PC-9 (cell line): Measurements from ENCODE around the gene ARL2BP. TPM values are rescaled to one million over a fixed set of nuclear protein-coding genes. Genes with fewer than 3 reads are reported as not detected.

Experiments used
- BruUV-seq: library from RNA; stranded (reverse); fragments of 400-500 nt; replicated peaks from 2 replicates; lab custom pipeline; 2021; lab: Mats Ljungman, UMichigan
- CTCF ChIA-PET: fragments of 300-600 bp; sonication (Branson Sonifier 250); formaldehyde crosslinking; loops from one replicate; lab custom pipeline; 2022; ENCODE audit warnings: antibody characterized with exemption; lab: Charles Lee
- POLR2A ChIA-PET: fragments of 300-600 bp; sonication (Branson Sonifier 250); formaldehyde crosslinking; loops from one replicate; lab custom pipeline; 2022; ENCODE audit warnings: antibody characterized with exemption; ENCODE audit not compliant: unreplicated experiment; lab: Charles Lee
- DNase-seq, 2 experiments: peaks; one replicate each; pipeline versions ENCODE4 v3.0.0 to v3.0.0-alpha.2; 2015 to 2022; ENCODE audit warnings: mixed read lengths in 1 of 2
- H2AFZ ChIP-seq: fragments of 200-600 bp; sonication (generic); 2 replicates; pipeline ENCODE4 v1.8.1; 2017; ENCODE audit warnings: antibody characterized with exemption
- H3F3A ChIP-seq: fragments of 200-600 bp; sonication (generic); 2 replicates; pipeline ENCODE4 v1.8.1; 2017; ENCODE audit warnings: antibody characterized with exemption, mild to moderate bottlenecking, low read depth; ENCODE audit not compliant: insufficient read depth
- H3K27ac ChIP-seq: fragments of 200-600 bp; sonication (generic); 2 replicates; pipeline ENCODE4 v1.6.1; 2016; ENCODE audit warnings: mixed run types
- H3K27me3 ChIP-seq: fragments of 200-600 bp; sonication (generic); 2 replicates; pipeline ENCODE4 v1.6.1; 2016; ENCODE audit warnings: low read depth, mixed run types; ENCODE audit not compliant: insufficient read depth
- H3K36me3 ChIP-seq: fragments of 200-600 bp; sonication (generic); 2 replicates; pipeline ENCODE4 v1.6.1; 2016; ENCODE audit warnings: low read depth, mixed run types
- H3K4me1 ChIP-seq: fragments of 200-600 bp; sonication (generic); replicated peaks from 2 replicates; pipeline ENCODE4 v1.6.1; 2016; ENCODE audit warnings: mixed run types; ENCODE audit not compliant: insufficient read depth
- H3K4me2 ChIP-seq: fragments of 200-600 bp; sonication (generic); 2 replicates; pipeline ENCODE4 v1.6.1; 2017; ENCODE audit warnings: mixed run types
- H3K4me3 ChIP-seq: fragments of 200-600 bp; sonication (generic); 2 replicates; pipeline ENCODE4 v1.6.1; 2016; ENCODE audit warnings: mixed run types
- H3K79me2 ChIP-seq: fragments of 200-600 bp; sonication (generic); 2 replicates; pipeline ENCODE4 v1.6.1; 2017; ENCODE audit warnings: low read depth, mixed run types
- H3K9me2 ChIP-seq: fragments of 200-600 bp; sonication (generic); 2 replicates; pipeline ENCODE4 v1.8.1; 2017; ENCODE audit warnings: mild to moderate bottlenecking; ENCODE audit not compliant: insufficient read depth
- H3K9me3 ChIP-seq: fragments of 200-600 bp; sonication (generic); 2 replicates; pipeline ENCODE4 v1.8.1; 2016; ENCODE audit warnings: low read depth; ENCODE audit not compliant: insufficient read depth
- H4K20me1 ChIP-seq: fragments of 200-600 bp; sonication (generic); 2 replicates; pipeline ENCODE4 v1.8.1; 2017; ENCODE audit not compliant: insufficient read depth
- CTCF ChIP-seq: fragments of 200-600 bp; sonication (generic); conservative IDR thresholded peaks from 2 replicates; pipeline ENCODE4 v1.6.1; 2017; ENCODE audit warnings: mixed run types, antibody characterized with exemption, mild to moderate bottlenecking, moderate library complexity
- EZH2 ChIP-seq: fragments of 200-600 bp; sonication (generic); IDR thresholded peaks from 2 replicates; pipeline ENCODE4 v1.8.0; 2017; ENCODE audit warnings: antibody characterized with exemption, low read depth
- intact Hi-C: fragments of 100-400 bp; cut with micrococcal nuclease; formaldehyde crosslinking; loops from one replicate; pipeline ENCODE4 v1.10.0; 2022; ENCODE audit not compliant: unreplicated experiment
- total RNA-seq: library from RNA; stranded (reverse); gene quantifications from 2 replicates; pipeline ENCODE4 v1.2.3, GENCODE V29; 2021

ARL2BP gene
- total RNA-seq, 1 experiment from 2014 or later = 23.6 TPM

GRCh38 chr16:57225978-57226377 is 19.1 kb upstream of the ARL2BP start:
- intact Hi-C loops = no loop called here
- peaks cover 43% of the 10 kb centered on the region for H3K36me3 ChIP-seq

GRCh38 chr16:57226701-57227621 is 18.1 kb upstream of the ARL2BP start:
- H3K36me3 ChIP-seq = peaks cover 46% of the 10 kb centered on the region
- H3K27me3 ChIP-seq = no peaks in the 10 kb centered on the region
- H3K9me3 ChIP-seq = no peaks in the 10 kb centered on the region
- POLR2A ChIA-PET = no interaction called here
- H3K27ac ChIP-seq = no peak overlapping the region
- BruUV-seq = no TSS peak
- H3K9me2 ChIP-seq = no peaks in the 10 kb centered on the region
- H3F3A ChIP-seq = 0 out of 2 replicates have a peak, but pooled peaks cover 4% of the 10 kb centered on the region
- intact Hi-C loops = no loop called here
- CTCF ChIA-PET = no interaction called here
- no peak overlapping the region for H2AFZ ChIP-seq
- no peaks in the 10 kb centered on the region for H3K79me2 ChIP-seq
- H3K4me3 ChIP-seq = no peak overlapping the region
- H3K4me1 ChIP-seq = no peaks in the 10 kb centered on the region
- H3K4me2 ChIP-seq = no peak overlapping the region
- no peaks in the 10 kb centered on the region for H4K20me1 ChIP-seq
- DNase-seq = no peak
- TF ChIP-seq CTCF = no peak
- TF ChIP-seq EZH2 = no peak

More at GRCh38 chr16:57225978-57226377, 19.1 kb upstream of the ARL2BP start:
- DNase-seq = no peak
- Histone ChIP-seq H3K4me3 (no peak overlapping the region), H3K9me2 (no peaks in the 10 kb centered on the region), H2AFZ (no peak overlapping the region), H3K27me3 (no peaks in the 10 kb centered on the region), H3K27ac (no peak overlapping the region), H3K9me3 (no peaks in the 10 kb centered on the region), H3K4me2 (no peak overlapping the region), H4K20me1 (no peaks in the 10 kb centered on the region), H3K4me1 (no peaks in the 10 kb centered on the region), H3F3A (0 out of 2 replicates have a peak, but pooled peaks cover 4% of the 10 kb centered on the region), H3K79me2 (no peaks in the 10 kb centered on the region)
- POLR2A ChIA-PET = no interaction called here
- TF ChIP-seq EZH2 (no peak), CTCF (no peak)
- CTCF ChIA-PET = no interaction called here
- BruUV-seq = no TSS peak

GRCh38 chr16:57229079-57229478 is 16.0 kb upstream of the ARL2BP start:
- POLR2A ChIA-PET = interaction anchor here (0.7 kb wide), 1 partner anchor 288 kb away, joined by 3 read pairs; no protein-coding TSS in a partner anchor
- TF ChIP-seq EZH2 (no peak), CTCF (no peak)
- H3K79me2 ChIP-seq = no peaks in the 10 kb centered on the region
- BruUV-seq = no TSS peak
- intact Hi-C loops = no loop called here
- no peak overlapping the region for H2AFZ ChIP-seq
- CTCF ChIA-PET = no interaction called here
- no peak for DNase-seq
- peaks cover 4% of the 10 kb centered on the region; the same call in 1 of the 2 replicates for H3F3A ChIP-seq
- H3K4me2 ChIP-seq = no peak overlapping the region
- H4K20me1 ChIP-seq = no peaks in the 10 kb centered on the region
- peaks cover 42% of the 10 kb centered on the region for H3K36me3 ChIP-seq
- no peaks in the 10 kb centered on the region for H3K9me3 ChIP-seq
- H3K4me3 ChIP-seq = no peak overlapping the region
- H3K9me2 ChIP-seq = no peaks in the 10 kb centered on the region
- no peaks in the 10 kb centered on the region for H3K27me3 ChIP-seq
- H3K4me1 ChIP-seq = no peaks in the 10 kb centered on the region
- H3K27ac ChIP-seq = no peak overlapping the region
